Gastrocnemius medialis (tissue), 4 donors: ENCODE measurements around the gene PDE9A. TPM values are rescaled to one million over a fixed set of nuclear protein-coding genes. Genes with fewer than 3 reads are reported as not detected.

Source experiments
- ATAC-seq, 2 donors: fragments of 150-250 bp; one replicate each; pipeline ENCODE4 v1.9.1; 2016
- DNase-seq, 2 donors: peaks; one replicate each; pipeline ENCODE4 v3.0.0-alpha.2; 2019
- H3K27ac ChIP-seq, 4 donors: fragments of 200-600 bp; sonication (generic); 1 replicate in 1 of 4; 2 replicates in 3 of 4; pipeline ENCODE4 v1.5.1; 2016 to 2018; ENCODE audit warnings: mild to moderate bottlenecking in 2 of 4, moderate library complexity in 1 of 4
- H3K27me3 ChIP-seq, 3 donors: fragments of 200-600 bp; sonication (generic) in 2 of 3; 1 replicate in 1 of 3; 2 replicates in 2 of 3; pipeline versions ENCODE4 v1.5.1 to v1.6.0; 2016 to 2019; ENCODE audit warnings: mild to moderate bottlenecking in 1 of 3, moderate library complexity in 1 of 3
- H3K36me3 ChIP-seq, 2 donors: fragments of 200-600 bp; sonication (generic) in 1 of 2; one replicate each; pipeline ENCODE4 v1.5.1; 2017 to 2018
- H3K4me1 ChIP-seq, 2 donors: fragments of 200-600 bp; sonication (generic) in 1 of 2; one replicate each; pipeline ENCODE4 v1.5.1; 2016 to 2017; ENCODE audit warnings: mild to moderate bottlenecking in 2 of 2
- H3K4me3 ChIP-seq, 4 donors: fragments of 200-600 bp; sonication (generic) in 3 of 4; 1 replicate in 1 of 4; 2 replicates in 3 of 4; pipeline ENCODE4 v1.5.1; 2016 to 2019; ENCODE audit warnings: mild to moderate bottlenecking in 2 of 4
- H3K9me3 ChIP-seq, 3 donors: fragments of 200-600 bp; sonication (generic) in 2 of 3; 1 replicate in 1 of 3; 2 replicates in 2 of 3; pipeline ENCODE4 v1.5.1; 2016 to 2019
- POLR2A ChIP-seq, 2 donors: fragments of 450-650 bp; IDR thresholded peaks; one replicate each; pipeline ENCODE4 v1.6.1; 2017; ENCODE audit warnings: antibody characterized with exemption in 2 of 2, mild to moderate bottlenecking in 2 of 2, moderate library complexity in 2 of 2
- in situ Hi-C, 4 donors: fragments of 200-750 bp; cut with MboI; loops; one replicate each; pipeline versions ENCODE4 v1.15.0 to v1.8.0; 2017; ENCODE audit warnings: low sequenced_read_pairs in 4 of 4
- intact Hi-C: fragments of 100-400 bp; cut with DNase I; formaldehyde crosslinking; loops from one replicate; pipeline ENCODE4 v1.15.1; 2023; ENCODE audit warnings: low total_unique reads
- total RNA-seq, 4 donors: library from RNA; depleted of rRNA; stranded (reverse); fragments of >200 nt; gene quantifications; one replicate each; pipeline versions ENCODE4 v1.1.0 to v1.2.3, GENCODE V29; 2016
- TF ChIP-seq, protein P1 (sequence below), 5 experiments: fragments of 450-650 bp in 3 of 5; fragments of 200-600 bp in 2 of 5; sonication (generic) in 2 of 5; IDR thresholded peaks in 4 of 5; conservative IDR thresholded peaks in 1 of 5; 1 replicate in 4 of 5; 2 replicates in 1 of 5; pipeline ENCODE4 v1.5.1; 2016 to 2019; ENCODE audit warnings: antibody characterized with exemption in 5 of 5, mild to moderate bottlenecking in 3 of 5, moderate library complexity in 3 of 5

Gene PDE9A
- total RNA-seq, 4 donors from 2014 or later: 1.4 to 4.5 (median 1.8) TPM

- Histone ChIP-seq H3K27me3 (peaks cover 0 to 5% (median 0%) of the 10 kb centered on the region in 3 donors), H3K4me3 (no peak overlapping the region), H3K4me1 (no peaks in the 10 kb centered on the region), H3K9me3 (peaks cover 0 to 4% (median 0%) of the 10 kb centered on the region in 3 donors), H3K27ac (no peak overlapping the region), H3K36me3 (no peaks in the 10 kb centered on the region)
- intact Hi-C loops (no loop called here), in situ Hi-C loops (no loop called here)
- ATAC-seq (no peak), DNase-seq (no peak)
- no peak for TF ChIP-seq POLR2A (IDR thresholded peaks at IDR 0.05)
- TF ChIP-seq, protein P1, sequence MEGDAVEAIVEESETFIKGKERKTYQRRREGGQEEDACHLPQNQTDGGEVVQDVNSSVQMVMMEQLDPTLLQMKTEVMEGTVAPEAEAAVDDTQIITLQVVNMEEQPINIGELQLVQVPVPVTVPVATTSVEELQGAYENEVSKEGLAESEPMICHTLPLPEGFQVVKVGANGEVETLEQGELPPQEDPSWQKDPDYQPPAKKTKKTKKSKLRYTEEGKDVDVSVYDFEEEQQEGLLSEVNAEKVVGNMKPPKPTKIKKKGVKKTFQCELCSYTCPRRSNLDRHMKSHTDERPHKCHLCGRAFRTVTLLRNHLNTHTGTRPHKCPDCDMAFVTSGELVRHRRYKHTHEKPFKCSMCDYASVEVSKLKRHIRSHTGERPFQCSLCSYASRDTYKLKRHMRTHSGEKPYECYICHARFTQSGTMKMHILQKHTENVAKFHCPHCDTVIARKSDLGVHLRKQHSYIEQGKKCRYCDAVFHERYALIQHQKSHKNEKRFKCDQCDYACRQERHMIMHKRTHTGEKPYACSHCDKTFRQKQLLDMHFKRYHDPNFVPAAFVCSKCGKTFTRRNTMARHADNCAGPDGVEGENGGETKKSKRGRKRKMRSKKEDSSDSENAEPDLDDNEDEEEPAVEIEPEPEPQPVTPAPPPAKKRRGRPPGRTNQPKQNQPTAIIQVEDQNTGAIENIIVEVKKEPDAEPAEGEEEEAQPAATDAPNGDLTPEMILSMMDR (IDR thresholded peaks at IDR 0.05 in 4 of 5, conservative IDR thresholded peaks at IDR 0.05 in 1 of 5): no peak
These were observed 35.5 kb downstream of the PDE9A start for GRCh38 chr21:42688841-42689371.

DNA sequence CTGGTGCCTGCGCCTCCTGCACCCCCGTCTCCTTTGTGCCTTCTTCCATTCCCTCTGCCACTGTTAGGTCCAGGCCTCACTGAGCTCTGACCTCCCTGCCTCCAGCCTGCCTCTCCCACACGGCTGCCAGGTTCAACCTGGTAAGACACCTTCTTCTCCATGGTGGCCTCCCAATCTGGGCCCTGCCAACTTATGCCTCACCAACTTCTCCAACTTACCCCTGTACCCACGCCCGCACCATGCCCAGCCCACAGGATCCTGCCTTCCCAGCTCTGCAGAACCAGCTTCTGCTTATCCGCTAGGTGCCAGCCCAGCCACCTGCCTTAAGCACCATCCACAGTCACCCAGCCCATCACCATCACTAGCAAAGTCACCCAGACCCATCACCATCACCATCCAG, 37.2 kb downstream of the PDE9A start:
- Histone ChIP-seq H3K27me3 (no peaks in the 10 kb centered on the region), H3K9me3 (peaks cover 0 to 4% (median 0%) of the 10 kb centered on the region in 3 donors), H3K4me1 (no peaks in the 10 kb centered on the region), H3K4me3 (no peak overlapping the region), H3K36me3 (no peaks in the 10 kb centered on the region), H3K27ac (no peak overlapping the region)
- ATAC-seq (no peak), DNase-seq (no peak)
- in situ Hi-C loops: no loop called here
- intact Hi-C loops: no loop called here
- no peak for TF ChIP-seq POLR2A (IDR thresholded peaks at IDR 0.05)
- TF ChIP-seq, protein P1 (IDR thresholded peaks at IDR 0.05 in 4 of 5, conservative IDR thresholded peaks at IDR 0.05 in 1 of 5): no peak

GRCh38 chr21:42691901-42692559, 38.6 kb downstream of the PDE9A start:
- DNase-seq: no peak
- Histone ChIP-seq H3K9me3 (no peaks in the 10 kb centered on the region), H3K4me1 (no peaks in the 10 kb centered on the region), H3K27ac (no peak overlapping the region), H3K27me3 (no peaks in the 10 kb centered on the region), H3K36me3 (no peaks in the 10 kb centered on the region), H3K4me3 (no peak overlapping the region)
- TF ChIP-seq, protein P1 (IDR thresholded peaks at IDR 0.05 in 4 of 5, conservative IDR thresholded peaks at IDR 0.05 in 1 of 5): no peak
- TF ChIP-seq POLR2A (IDR thresholded peaks at IDR 0.05): no peak
- ATAC-seq: no peak
- in situ Hi-C loops: no loop called here
- intact Hi-C loops: no loop called here

DNA sequence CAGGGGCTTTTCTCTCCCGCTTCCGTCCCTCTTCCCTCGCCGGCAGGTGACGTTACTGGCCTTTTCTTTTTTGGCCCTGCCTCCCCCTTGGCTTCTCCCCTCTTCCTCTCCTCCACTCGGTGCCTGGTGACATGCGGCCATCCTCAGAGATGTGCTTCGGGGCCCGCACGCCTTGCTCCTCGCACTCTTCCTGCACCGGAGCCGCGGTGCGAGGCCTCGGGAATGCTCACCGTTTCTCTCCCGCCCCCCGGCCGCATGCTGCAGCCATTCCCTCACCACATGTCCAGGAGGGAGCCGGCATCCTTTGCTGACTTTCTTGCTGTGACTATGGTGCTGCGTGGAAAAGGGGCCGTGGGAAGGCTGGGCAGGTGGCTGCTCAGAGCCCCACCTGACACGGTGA, 39.3 kb downstream of the PDE9A start:
- in situ Hi-C loops: no loop called here

More for the DNA sequence above, 39.3 kb downstream of the PDE9A start:
- intact Hi-C loops: no loop called here
- H3K9me3 ChIP-seq: no peaks in the 10 kb centered on the region
- H3K27me3 ChIP-seq: no peaks in the 10 kb centered on the region
- no peaks in the 10 kb centered on the region for H3K36me3 ChIP-seq
- H3K4me3 ChIP-seq: no peak overlapping the region
- no peak overlapping the region for H3K27ac ChIP-seq
- DNase-seq (no peak), ATAC-seq (no peak)
- H3K4me1 ChIP-seq: no peaks in the 10 kb centered on the region
- no peak for TF ChIP-seq POLR2A (IDR thresholded peaks at IDR 0.05)
- TF ChIP-seq, protein P1 (IDR thresholded peaks at IDR 0.05 in 4 of 5, conservative IDR thresholded peaks at IDR 0.05 in 1 of 5): no peak
